ENCODE results near the gene KPNB1.
A peak's percentile ranks its signal among the peaks of the same experiment; 100 is the strongest.

Gene KPNB1

GRCh38 chr17:47653442-47653841 is 3.7 kb downstream of the KPNB1 start:
- Histone ChIP-seq H3K4me1 (ENCODE audit: control insufficient read depth, insufficient read depth, low read length) (peaks cover 12% of the 10 kb centered on the region), H3K36me3 (ENCODE audit: control insufficient read depth in 2 of 2, insufficient read depth in 1 of 2, low read length in 2 of 2) (peaks cover 75 to 78% of the 10 kb centered on the region in 2 experiments)
- CTCF ChIA-PET, result interaction anchor here (0.7 to 3.5 kb wide), 3 partner anchors 11 to 151 kb away, joined by 3 to 17 read pairs (median 4); no protein-coding TSS in a partner anchor

DNA sequence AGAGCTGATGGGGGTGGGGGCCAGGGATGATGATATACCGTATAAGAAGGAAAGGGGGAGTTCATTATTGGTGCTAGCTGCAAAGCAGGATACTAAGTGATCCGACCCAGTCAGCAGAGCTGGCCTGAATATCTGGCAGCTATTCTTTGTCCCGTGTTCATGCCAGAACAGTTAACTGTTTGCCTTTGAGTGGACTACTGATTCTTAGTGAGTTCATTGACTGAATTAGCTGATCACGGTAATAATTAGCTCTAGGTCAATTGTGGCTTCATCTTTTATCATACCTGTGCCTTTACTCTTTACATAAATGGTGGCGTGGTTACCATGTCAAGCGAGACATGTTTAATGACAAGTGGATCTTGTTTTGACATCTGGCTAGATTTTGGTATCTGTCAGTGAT is 5.3 kb downstream of the KPNB1 start:
- no peak for TF ChIP-seq ZNF654 (tag by site-specific recombination; IDR thresholded peaks at IDR 0.05; ENCODE audit: low read depth)
- TF ChIP-seq KLF9 (tag by site-specific recombination; IDR thresholded peaks at IDR 0.05; ENCODE audit: low read depth), result no peak
- TF ChIP-seq ZSCAN16 (tag by site-specific recombination; IDR thresholded peaks at IDR 0.05), result no peak
- TF ChIP-seq ZSCAN30 (tag by site-specific recombination; IDR thresholded peaks at IDR 0.05), result no peak
- TF ChIP-seq WT1 (tag by site-specific recombination; IDR thresholded peaks at IDR 0.05), result no peak
- no peak for TF ChIP-seq ZNF274 (IDR thresholded peaks at IDR 0.05; ENCODE audit: low read length)
- no peak for TF ChIP-seq ZNF274 (tag by site-specific recombination; IDR thresholded peaks at IDR 0.05; ENCODE audit: borderline replicate concordance)
- no peak for TF ChIP-seq ZNF555 (tag by site-specific recombination; conservative IDR thresholded peaks at IDR 0.05)
- no peak for TF ChIP-seq PATZ1 (tag by site-specific recombination; IDR thresholded peaks at IDR 0.05)
- no peak for TF ChIP-seq TCF7L2 (IDR thresholded peaks at IDR 0.05; ENCODE audit: borderline replicate concordance, low read depth, low read length)
- no peak for TF ChIP-seq KLF7 (tag by site-specific recombination; IDR thresholded peaks at IDR 0.05; ENCODE audit: borderline replicate concordance)
- no peak for TF ChIP-seq ZNF221 (tag by site-specific recombination; IDR thresholded peaks at IDR 0.05; ENCODE audit: borderline replicate concordance)
- TF ChIP-seq ZNF184 (tag by site-specific recombination; IDR thresholded peaks at IDR 0.05), result no peak
- TF ChIP-seq ZNF529 (tag by site-specific recombination; IDR thresholded peaks at IDR 0.05; ENCODE audit: insufficient replicate concordance), result no peak
- H3K27ac ChIP-seq (ENCODE audit: extremely low read depth, low read depth, low read length), result no peak overlapping the region
- H3K4me3 ChIP-seq (ENCODE audit: low read depth, low read length), result no peak overlapping the region
- CTCF ChIA-PET, result interaction anchor here (0.7 to 3.5 kb wide), 4 partner anchors 9 to 40 kb away, joined by 3 to 17 read pairs (median 4); no protein-coding TSS in a partner anchor
- POLR2A ChIA-PET, result interaction anchor here (0.7 to 1.6 kb wide), 3 partner anchors 9 to 53 kb away, joined by 6 to 10 read pairs (median 9); no protein-coding TSS in a partner anchor
- no peaks in the 10 kb centered on the region for H3K9me3 ChIP-seq (ENCODE audit: control insufficient read depth, insufficient read depth, low read depth, low read length)
- peaks cover 90 to 92% of the 10 kb centered on the region in 2 experiments for H3K36me3 ChIP-seq (ENCODE audit: control insufficient read depth in 2 of 2, insufficient read depth in 1 of 2, low read length in 2 of 2)
- peaks cover 8% of the 10 kb centered on the region for H3K4me1 ChIP-seq (ENCODE audit: control insufficient read depth, insufficient read depth, low read length)

More at GRCh38 chr17:47653442-47653841, 3.7 kb downstream of the KPNB1 start:
- TF ChIP-seq ZNF600 (tag by site-specific recombination; IDR thresholded peaks at IDR 0.05) (peak; percentile 36; the same call in 1 of the 2 replicates), SCRT2 (tag by site-specific recombination; IDR thresholded peaks at IDR 0.05) (no peak)
- TF ChIP-seq, protein P1, sequence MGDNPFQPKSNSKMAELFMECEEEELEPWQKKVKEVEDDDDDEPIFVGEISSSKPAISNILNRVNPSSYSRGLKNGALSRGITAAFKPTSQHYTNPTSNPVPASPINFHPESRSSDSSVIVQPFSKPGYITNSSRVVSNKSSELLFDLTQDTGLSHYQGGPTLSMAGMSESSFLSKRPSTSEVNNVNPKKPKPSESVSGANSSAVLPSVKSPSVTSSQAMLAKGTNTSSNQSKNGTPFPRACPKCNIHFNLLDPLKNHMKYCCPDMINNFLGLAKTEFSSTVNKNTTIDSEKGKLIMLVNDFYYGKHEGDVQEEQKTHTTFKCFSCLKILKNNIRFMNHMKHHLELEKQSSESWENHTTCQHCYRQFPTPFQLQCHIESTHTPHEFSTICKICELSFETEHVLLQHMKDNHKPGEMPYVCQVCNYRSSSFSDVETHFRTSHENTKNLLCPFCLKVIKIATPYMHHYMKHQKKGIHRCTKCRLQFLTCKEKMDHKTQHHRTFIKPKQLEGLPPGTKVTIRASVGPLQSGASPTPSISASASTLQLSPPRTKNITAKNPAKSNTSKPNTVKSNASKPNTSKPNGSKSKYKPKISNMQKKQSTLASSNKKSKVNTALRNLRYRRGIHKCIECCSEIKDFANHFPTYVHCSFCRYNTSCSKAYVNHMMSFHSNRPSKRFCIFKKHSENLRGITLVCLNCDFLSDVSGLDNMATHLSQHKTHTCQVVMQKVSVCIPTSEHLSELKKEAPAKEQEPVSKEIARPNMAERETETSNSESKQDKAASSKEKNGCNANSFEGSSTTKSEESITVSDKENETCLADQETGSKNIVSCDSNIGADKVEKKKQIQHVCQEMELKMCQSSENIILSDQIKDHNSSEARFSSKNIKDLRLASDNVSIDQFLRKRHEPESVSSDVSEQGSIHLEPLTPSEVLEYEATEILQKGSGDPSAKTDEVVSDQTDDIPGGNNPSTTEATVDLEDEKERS (tag by site-specific recombination; IDR thresholded peaks at IDR 0.05), result no peak
- POLR2A ChIA-PET, result interaction anchor here (0.6 to 1.0 kb wide), 4 partner anchors 9 to 365 kb away, joined by 3 to 6 read pairs (median 4); no protein-coding TSS in a partner anchor
- Histone ChIP-seq H3K4me3 (ENCODE audit: low read depth, low read length) (no peak overlapping the region), H3K27ac (ENCODE audit: extremely low read depth, low read depth, low read length) (no peak overlapping the region), H3K9me3 (ENCODE audit: control insufficient read depth, insufficient read depth, low read depth, low read length) (no peaks in the 10 kb centered on the region)
